ENCODE data around the gene OR2AJ1.
"Not testable (repeated sequence)": the region's sequence is repeated elsewhere in the genome, so short reads cannot be mapped to it uniquely, and the experiment has no call there.

Gene OR2AJ1

DNA sequence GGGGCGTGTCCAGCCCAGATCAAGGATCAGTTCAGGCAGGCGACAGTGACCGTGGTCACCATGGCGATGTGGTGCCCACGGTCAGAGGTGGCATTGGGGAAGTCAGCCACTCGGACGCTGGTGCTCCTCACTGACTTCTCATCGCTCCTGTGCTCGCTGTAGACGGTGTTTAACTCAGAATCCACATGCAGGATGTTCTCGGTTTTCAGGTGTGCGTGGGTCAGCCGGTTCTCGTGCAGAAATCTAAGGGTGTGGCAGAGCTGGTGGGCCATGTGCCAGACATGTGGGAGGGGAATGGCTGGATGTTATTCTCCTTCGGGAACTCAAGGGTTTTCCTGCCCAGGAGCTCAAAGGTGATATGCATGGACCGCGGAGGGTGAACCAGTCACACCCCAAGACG is 11.7 kb downstream of the OR2AJ1 start:
- H3K27ac ChIP-seq (replicated peaks; ENCODE audit: low read length), result no peak overlapping the region
- H4K8ac ChIP-seq (ENCODE audit: low read depth, low read length), result no peak overlapping the region
- H3K9me3 ChIP-seq (replicated peaks in 1 of 2; ENCODE audit: control insufficient read depth in 2 of 2, insufficient read depth in 1 of 2, low read depth in 1 of 2, low read length in 2 of 2), result peaks cover 0 to 10% of the 10 kb centered on the region in 2 donors
- no peak overlapping the region for H2BK12ac ChIP-seq (ENCODE audit: low read length)
- H3K23ac ChIP-seq (ENCODE audit: low read depth, low read length, poor library complexity), result no peak overlapping the region
- H2AFZ ChIP-seq (ENCODE audit: low read length), result no peak overlapping the region
- WGBS, 2 donors (ENCODE audit: extremely low coverage in 2 of 2, insufficient read length in 2 of 2, insufficient replicate concordance in 1 of 2), result no CpG with 5 or more reads among the region's 18 CpGs
- H4K91ac ChIP-seq (ENCODE audit: low read depth, low read length, poor library complexity), result no peak overlapping the region
- no peaks in the 10 kb centered on the region for H3K36me3 ChIP-seq (replicated peaks in 1 of 2; ENCODE audit: control insufficient read depth in 2 of 2, insufficient read depth in 2 of 2, low read length in 2 of 2)
- no peaks in the 10 kb centered on the region for H3K79me1 ChIP-seq (ENCODE audit: low read depth, low read length)
- H2BK15ac ChIP-seq (ENCODE audit: low read length), result no peak overlapping the region
- H3K4me3 ChIP-seq (ENCODE audit: low read length in 2 of 2), result no peak overlapping the region
- no peak overlapping the region for H3K4ac ChIP-seq (ENCODE audit: low read length)
- H3K4me1 ChIP-seq (ENCODE audit: control insufficient read depth in 2 of 2, insufficient read depth in 1 of 2, low read depth in 1 of 2, low read length in 2 of 2), result no peaks in the 10 kb centered on the region
- H2AK5ac ChIP-seq (ENCODE audit: low read depth, low read length), result no peak overlapping the region
- H3K14ac ChIP-seq (ENCODE audit: low read length), result no peak overlapping the region
- H2BK120ac ChIP-seq (ENCODE audit: low read depth, low read length), result no peak overlapping the region
- no peak for DNase-seq (ENCODE audit: low spot score)
- H3K18ac ChIP-seq (ENCODE audit: low read length), result no peak overlapping the region
- no peak overlapping the region for H3K4me2 ChIP-seq (ENCODE audit: insufficient read depth, low read length, poor library complexity, severe bottlenecking)
- H3K27me3 ChIP-seq (ENCODE audit: control insufficient read depth in 3 of 3, insufficient read depth in 3 of 3, low read depth in 1 of 3, low read length in 3 of 3), result no peaks in the 10 kb centered on the region
- H3K9ac ChIP-seq (ENCODE audit: low read depth, low read length, poor library complexity), result no peak overlapping the region
- H2BK5ac ChIP-seq (ENCODE audit: low read length), result no peak overlapping the region

DNA sequence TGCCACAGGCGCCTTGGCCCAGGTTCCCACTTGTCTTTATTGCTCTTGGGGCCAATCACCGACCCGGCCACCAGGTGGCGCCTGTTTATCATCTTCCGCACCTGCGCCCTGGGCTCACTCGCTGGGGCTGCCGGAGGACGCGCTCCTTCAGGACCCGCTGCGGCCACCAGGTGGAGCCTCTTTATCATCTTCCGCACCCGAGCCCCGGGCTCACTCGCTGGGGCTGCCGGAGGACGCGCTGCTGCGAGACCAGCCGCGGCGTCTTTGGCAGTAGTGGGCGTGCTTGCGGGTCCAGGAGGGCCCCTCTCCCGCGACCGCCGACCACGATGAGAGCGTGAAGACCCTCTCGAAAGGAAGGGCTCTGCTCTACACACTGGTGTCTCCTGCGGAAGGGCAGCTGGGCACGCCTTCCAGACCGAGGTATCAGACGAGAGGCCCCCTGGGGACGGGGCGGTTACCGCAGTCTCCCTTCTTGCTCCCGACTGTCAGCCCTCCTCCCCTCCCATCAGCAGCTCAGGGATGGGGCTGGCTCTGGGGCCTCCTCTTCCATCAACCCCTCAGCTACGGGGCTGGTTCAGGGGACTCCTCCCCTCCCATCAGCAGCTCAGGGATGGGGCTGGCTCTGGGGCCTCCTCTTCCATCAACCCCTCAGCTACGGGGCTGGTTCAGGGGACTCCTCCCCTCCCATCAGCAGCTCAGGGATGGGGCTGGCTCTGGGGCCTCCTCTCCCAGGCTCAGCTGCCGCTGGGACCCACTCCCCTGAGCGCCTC is 12.5 kb downstream of the OR2AJ1 start:
- peak overlapping the region in 1 of 2 donors; percentile 90 for H3K4me3 ChIP-seq (ENCODE audit: low read length in 2 of 2)
- peak; percentile 74 for DNase-seq (ENCODE audit: low spot score)

GRCh38 chr1:247942624-247943023 is 17.9 kb downstream of the OR2AJ1 start:
- Histone ChIP-seq H3K14ac (ENCODE audit: low read length) (no peak overlapping the region), H3K18ac (ENCODE audit: low read length) (no peak overlapping the region), H3K4me2 (ENCODE audit: insufficient read depth, low read length, poor library complexity, severe bottlenecking) (no peak overlapping the region), H3K79me1 (ENCODE audit: low read depth, low read length) (no peaks in the 10 kb centered on the region), H4K91ac (ENCODE audit: low read depth, low read length, poor library complexity) (no peak overlapping the region), H3K36me3 (replicated peaks in 1 of 2; ENCODE audit: control insufficient read depth in 2 of 2, insufficient read depth in 2 of 2, low read length in 2 of 2) (no peaks in the 10 kb centered on the region), H3K27me3 (ENCODE audit: control insufficient read depth in 3 of 3, insufficient read depth in 3 of 3, low read depth in 1 of 3, low read length in 3 of 3) (no peaks in the 10 kb centered on the region), H2BK5ac (ENCODE audit: low read length) (no peak overlapping the region), H2BK120ac (ENCODE audit: low read depth, low read length) (no peak overlapping the region), H3K27ac (replicated peaks; ENCODE audit: low read length) (no peak overlapping the region), H2BK12ac (ENCODE audit: low read length) (no peak overlapping the region), H3K4me1 (ENCODE audit: control insufficient read depth in 2 of 2, insufficient read depth in 1 of 2, low read depth in 1 of 2, low read length in 2 of 2) (no peaks in the 10 kb centered on the region), H3K4ac (ENCODE audit: low read length) (no peak overlapping the region), H2BK15ac (ENCODE audit: low read length) (no peak overlapping the region), H3K23ac (ENCODE audit: low read depth, low read length, poor library complexity) (no peak overlapping the region), H4K8ac (ENCODE audit: low read depth, low read length) (no peak overlapping the region), H3K4me3 (ENCODE audit: low read length in 2 of 2) (no peak overlapping the region), H2AFZ (ENCODE audit: low read length) (no peak overlapping the region), H3K9ac (ENCODE audit: low read depth, low read length, poor library complexity) (no peak overlapping the region), H3K9me3 (replicated peaks in 1 of 2; ENCODE audit: control insufficient read depth in 2 of 2, insufficient read depth in 1 of 2, low read depth in 1 of 2, low read length in 2 of 2) (peaks cover 0 to 1% of the 10 kb centered on the region in 2 donors), H2AK5ac (ENCODE audit: low read depth, low read length) (no peak overlapping the region)
- no CpG with 5 or more reads among the region's 6 CpGs for WGBS, 2 donors (ENCODE audit: extremely low coverage in 2 of 2, insufficient read length in 2 of 2, insufficient replicate concordance in 1 of 2)
- DNase-seq (ENCODE audit: low spot score), result no peak

More for the DNA sequence above, 12.5 kb downstream of the OR2AJ1 start:
- not testable (repeated sequence) for H2AFZ ChIP-seq (ENCODE audit: low read length); H4K8ac ChIP-seq (ENCODE audit: low read depth, low read length); H2AK5ac ChIP-seq (ENCODE audit: low read depth, low read length); H3K14ac ChIP-seq (ENCODE audit: low read length); H3K27me3 ChIP-seq (ENCODE audit: control insufficient read depth in 3 of 3, insufficient read depth in 3 of 3, low read depth in 1 of 3, low read length in 3 of 3); H3K4ac ChIP-seq (ENCODE audit: low read length); H3K79me1 ChIP-seq (ENCODE audit: low read depth, low read length); H2BK12ac ChIP-seq (ENCODE audit: low read length); H2BK15ac ChIP-seq (ENCODE audit: low read length); H3K36me3 ChIP-seq (replicated peaks in 1 of 2; ENCODE audit: control insufficient read depth in 2 of 2, insufficient read depth in 2 of 2, low read length in 2 of 2); H3K4me1 ChIP-seq (ENCODE audit: control insufficient read depth in 2 of 2, insufficient read depth in 1 of 2, low read depth in 1 of 2, low read length in 2 of 2); H2BK120ac ChIP-seq (ENCODE audit: low read depth, low read length); H4K91ac ChIP-seq (ENCODE audit: low read depth, low read length, poor library complexity)
- peak overlapping the region; percentile 81 for H3K9ac ChIP-seq (ENCODE audit: low read depth, low read length, poor library complexity)
- H3K23ac ChIP-seq (ENCODE audit: low read depth, low read length, poor library complexity), result peak overlapping the region; percentile 48
- peak overlapping the region; percentile 68 for H2BK5ac ChIP-seq (ENCODE audit: low read length)
- peaks cover 0 to 10% of the 10 kb centered on the region in 2 donors for H3K9me3 ChIP-seq (replicated peaks in 1 of 2; ENCODE audit: control insufficient read depth in 2 of 2, insufficient read depth in 1 of 2, low read depth in 1 of 2, low read length in 2 of 2)
- H3K4me2 ChIP-seq (ENCODE audit: insufficient read depth, low read length, poor library complexity, severe bottlenecking), result peak overlapping the region; percentile 48
- peak overlapping the region; percentile 83 for H3K18ac ChIP-seq (ENCODE audit: low read length)
- WGBS, 2 donors (ENCODE audit: extremely low coverage in 2 of 2, insufficient read length in 2 of 2, insufficient replicate concordance in 1 of 2), result no CpG with 5 or more reads among the region's 44 CpGs
- H3K27ac ChIP-seq (replicated peaks; ENCODE audit: low read length), result peak overlapping the region; percentile 27

DNA sequence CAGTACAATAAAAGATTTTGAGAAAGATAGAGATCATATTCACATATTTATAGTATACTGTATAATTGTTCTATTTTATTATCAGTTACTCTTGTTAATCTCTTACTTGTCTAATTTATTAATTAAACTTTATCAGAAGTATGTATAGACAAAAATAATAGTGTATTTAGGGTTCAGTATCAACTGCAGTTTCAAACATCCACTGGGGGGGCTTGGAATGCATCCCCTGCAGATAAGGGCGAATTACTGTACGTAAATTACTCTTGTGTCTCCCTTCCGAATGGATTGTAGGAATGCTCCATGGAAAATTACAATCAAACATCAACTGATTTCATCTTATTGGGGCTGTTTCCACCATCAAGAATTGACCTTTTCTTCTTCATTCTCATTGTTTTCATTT is 23.9 kb downstream of the OR2AJ1 start, which contains the start of gene OR2L8:
Gene OR2L8, plus strand, starts transcription at position 301 of the 400 bp plus-strand sequence. Its CDS starts 0 bp downstream, at position 301.
- Histone ChIP-seq H3K79me1 (ENCODE audit: low read depth, low read length) (peaks cover 2% of the 10 kb centered on the region), H3K36me3 (replicated peaks in 1 of 2; ENCODE audit: control insufficient read depth in 2 of 2, insufficient read depth in 2 of 2, low read length in 2 of 2) (no peaks in the 10 kb centered on the region), H3K23ac (ENCODE audit: low read depth, low read length, poor library complexity) (no peak within 1 kb of the TSS), H4K8ac (ENCODE audit: low read depth, low read length) (no peak within 1 kb of the TSS), H4K91ac (ENCODE audit: low read depth, low read length, poor library complexity) (no peak within 1 kb of the TSS), H3K4me3 (ENCODE audit: low read length in 2 of 2) (no peak within 1 kb of the TSS), H3K9ac (ENCODE audit: low read depth, low read length, poor library complexity) (no peak within 1 kb of the TSS), H2BK12ac (ENCODE audit: low read length) (no peak within 1 kb of the TSS), H3K4me2 (ENCODE audit: insufficient read depth, low read length, poor library complexity, severe bottlenecking) (no peak within 1 kb of the TSS), H3K4ac (ENCODE audit: low read length) (no peak within 1 kb of the TSS), H3K4me1 (ENCODE audit: control insufficient read depth in 2 of 2, insufficient read depth in 1 of 2, low read depth in 1 of 2, low read length in 2 of 2) (no peaks in the 10 kb centered on the region), H2AK5ac (ENCODE audit: low read depth, low read length) (no peak within 1 kb of the TSS), H2AFZ (ENCODE audit: low read length) (no peak within 1 kb of the TSS), H3K18ac (ENCODE audit: low read length) (no peak within 1 kb of the TSS), H3K14ac (ENCODE audit: low read length) (no peak within 1 kb of the TSS), H2BK120ac (ENCODE audit: low read depth, low read length) (no peak within 1 kb of the TSS), H3K9me3 (replicated peaks in 1 of 2; ENCODE audit: control insufficient read depth in 2 of 2, insufficient read depth in 1 of 2, low read depth in 1 of 2, low read length in 2 of 2) (peaks cover 0 to 5% of the 10 kb centered on the region in 2 donors), H3K27me3 (ENCODE audit: control insufficient read depth in 3 of 3, insufficient read depth in 3 of 3, low read depth in 1 of 3, low read length in 3 of 3) (peaks cover 0 to 1% (median 0%) of the 10 kb centered on the region in 3 experiments), H2BK15ac (ENCODE audit: low read length) (no peak within 1 kb of the TSS), H3K27ac (replicated peaks; ENCODE audit: low read length) (no peak within 1 kb of the TSS), H2BK5ac (ENCODE audit: low read length) (no peak within 1 kb of the TSS)
- no peak for DNase-seq (ENCODE audit: low spot score)
- no CpG with 5 or more reads among the region's 3 CpGs for WGBS, 2 donors (ENCODE audit: extremely low coverage in 2 of 2, insufficient read length in 2 of 2, insufficient replicate concordance in 1 of 2)

All from neuronal stem cell (in vitro differentiated cells).